Stimulated activated CD4-positive, alpha-beta T cell treated with anti-CD3 and anti-CD28 coated beads, TNF-alpha, amount 100 ng/mL, for 48 hours (primary cell): ENCODE data around the gene SREK1IP1.

Source experiments
- DNase-seq, 3 donors: peaks; one replicate each; pipeline ENCODE4 v3.0.0-alpha.2; 2020; ENCODE audit warnings: low read depth in 3 of 3

Gene SREK1IP1

GRCh38 chr5:64688391-64688790 is 80.1 kb downstream of the SREK1IP1 start:
- DNase-seq = no peak

- DNase-seq = no peak
Observed at GRCh38 chr5:64685866-64686265, 82.6 kb downstream of the SREK1IP1 start.

GRCh38 chr5:64682608-64683007 is 85.9 kb downstream of the SREK1IP1 start:
- DNase-seq = no peak

- DNase-seq = no peak
Observed at GRCh38 chr5:64680289-64680688, 88.2 kb downstream of the SREK1IP1 start.

GRCh38 chr5:64678374-64678773 is 90.1 kb downstream of the SREK1IP1 start:
- DNase-seq = no peak

GRCh38 chr5:64671678-64672077 is 96.8 kb downstream of the SREK1IP1 start:
- DNase-seq = no peak

GRCh38 chr5:64670277-64670676 is 98.2 kb downstream of the SREK1IP1 start:
- no peak for DNase-seq
